GM12875 (cell line): ENCODE measurements around the gene TTLL13.

Source experiments
- H3K4me3 ChIP-seq: one replicate; pipeline ENCODE4 v1.5.1; 2011; ENCODE audit warnings: low read depth, low read length, control low read depth
- CTCF ChIP-seq: IDR thresholded peaks from 2 replicates; pipeline ENCODE4 v1.5.1; 2011; ENCODE audit warnings: low read depth, mild to moderate bottlenecking, control low read depth, inconsistent platforms, low read length, moderate library complexity, borderline replicate concordance; ENCODE audit not compliant: insufficient read depth

TTLL13 gene

DNA sequence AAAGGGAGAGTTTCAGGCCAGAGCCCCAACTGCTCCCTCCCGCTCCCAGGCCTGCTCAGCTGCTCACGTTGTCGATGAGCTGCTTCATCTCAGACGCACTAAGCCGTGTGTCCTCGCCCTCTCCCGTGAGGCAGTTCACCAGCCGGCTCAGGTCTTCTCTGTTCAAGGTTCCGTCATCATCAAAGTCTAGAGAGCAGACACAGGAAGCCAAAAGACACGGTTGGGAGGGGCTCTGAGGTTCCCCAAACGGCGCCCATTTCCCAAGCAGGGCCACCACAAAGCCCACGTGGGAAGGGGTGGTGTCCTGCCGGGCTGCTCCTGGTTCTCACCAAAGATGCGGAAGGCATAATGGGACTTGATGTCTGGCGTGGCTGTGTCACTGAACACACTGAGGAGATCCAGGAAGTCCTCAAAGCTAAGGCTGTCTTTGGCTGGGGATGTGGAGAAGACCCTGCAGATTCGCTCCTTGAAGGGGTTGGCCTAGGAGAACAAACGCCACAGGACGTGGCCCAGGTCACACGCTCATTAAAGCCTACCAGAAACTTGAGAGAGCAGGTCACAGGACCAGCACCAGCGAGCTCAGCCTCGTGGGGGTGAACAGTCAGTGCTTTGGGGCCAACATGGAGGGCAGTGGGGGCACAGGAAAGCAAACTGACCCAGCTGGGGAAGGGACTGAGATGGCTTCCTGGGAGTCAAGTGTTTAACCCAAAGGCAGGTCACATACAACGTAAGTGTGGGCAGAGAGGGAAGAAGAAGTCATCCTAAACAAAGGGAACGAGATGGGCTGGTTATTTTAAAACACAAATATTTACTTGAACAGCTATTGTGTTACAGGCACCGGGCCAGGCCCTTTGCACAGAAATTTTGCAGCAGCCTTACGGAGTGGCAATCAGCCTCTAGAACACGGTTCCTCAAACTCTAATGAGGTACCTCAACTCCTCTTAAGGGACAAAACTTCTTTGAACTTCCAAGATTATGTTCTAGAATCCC, 18.0 kb upstream of the TTLL13 start:
- H3K4me3 ChIP-seq: no peak overlapping the region
- no peak for TF ChIP-seq CTCF

- TF ChIP-seq CTCF: no peak
- no peak overlapping the region for H3K4me3 ChIP-seq
Observed at GRCh38 chr15:90232196-90232595, 17.2 kb upstream of the TTLL13 start.

GRCh38 chr15:90232941-90233386, 16.4 kb upstream of the TTLL13 start:
- no peak for TF ChIP-seq CTCF
- H3K4me3 ChIP-seq: peak overlapping the region; percentile 83

DNA sequence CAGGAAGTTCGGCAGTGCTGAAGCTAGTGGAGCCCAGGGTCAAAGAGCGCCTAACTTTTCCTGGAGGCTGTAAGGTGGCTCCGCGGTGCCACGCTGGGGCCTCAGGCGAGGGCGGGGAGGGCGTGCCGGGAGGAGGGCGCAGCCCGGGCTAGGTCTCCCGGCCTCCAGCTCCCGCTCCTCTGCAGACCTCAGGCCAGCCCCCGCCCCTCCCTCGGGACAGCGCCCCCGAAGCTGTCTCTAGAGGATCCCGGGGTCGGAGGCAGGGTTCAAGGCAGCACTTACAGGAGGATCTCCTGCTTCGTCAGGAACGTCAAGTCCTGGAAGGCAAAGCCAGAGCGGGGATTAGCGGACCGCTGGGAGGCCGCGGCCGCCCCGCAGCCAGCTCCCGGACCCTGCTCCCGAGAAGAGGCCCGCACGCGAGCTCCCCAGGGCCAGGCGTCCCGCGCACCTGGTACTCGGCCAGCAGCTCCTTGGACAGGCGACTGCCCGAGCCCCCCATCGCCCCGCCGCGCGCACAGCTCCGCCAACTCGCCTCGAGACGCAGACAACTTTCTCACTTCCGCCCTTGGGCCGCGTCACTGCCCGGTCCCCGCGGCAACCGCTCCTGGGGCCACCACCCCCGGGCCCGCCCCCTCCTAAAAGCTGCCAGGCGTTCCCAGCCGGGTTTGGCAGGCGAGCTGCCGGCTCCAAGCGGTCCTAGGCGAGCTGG, 15.8 kb upstream of the TTLL13 start, which contains the start of gene CIB1:
CIB1 (minus strand) TSS at position 555 of the 709 bp plus-strand sequence; CDS start at position 499, 56 bp downstream.
- peak within 1 kb of the TSS; percentile 83 for H3K4me3 ChIP-seq
- TF ChIP-seq CTCF: peak; percentile 49; the same call in 1 of the 2 replicates

- H3K4me3 ChIP-seq: peak within 1 kb of the TSS; percentile 83
- no peak for TF ChIP-seq CTCF
Observed at GRCh38 chr15:90234096-90234988, 15.0 kb upstream of the TTLL13 start, which contains the start of gene GDPGP1. GDPGP1 (plus strand) TSS chr15:90234209; CDS start chr15:90240909, 6,700 bp downstream.

DNA sequence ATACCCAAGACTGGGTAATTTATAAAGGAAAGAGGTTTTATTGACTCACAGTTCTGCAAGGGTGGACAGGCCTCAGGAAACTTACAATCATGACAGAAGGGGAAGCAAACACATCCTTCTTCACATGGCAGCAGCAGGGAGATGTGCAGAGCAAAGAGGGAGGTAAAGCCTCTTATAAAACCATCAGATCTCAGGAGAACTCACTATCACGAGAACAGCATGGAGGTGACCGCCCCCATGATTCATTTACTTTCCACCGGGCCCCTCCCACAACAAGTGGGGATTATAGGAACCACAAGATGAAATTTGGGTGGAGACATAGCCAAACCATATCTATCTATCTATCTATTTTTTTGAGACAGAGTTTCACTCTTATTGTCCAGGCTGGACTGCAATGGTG, 10.0 kb upstream of the TTLL13 start:
- TF ChIP-seq CTCF: no peak
- H3K4me3 ChIP-seq: no peak overlapping the region
